Left renal pelvis (tissue), 4 donors: ENCODE data around the gene KRT77. TPM values are rescaled to one million over a fixed set of nuclear protein-coding genes. Genes with fewer than 3 reads are reported as not detected.

Source experiments
- DNase-seq, 4 donors: peaks; one replicate each; pipeline ENCODE4 v3.0.0-alpha.2; 2013; ENCODE audit warnings: low read depth in 4 of 4, low spot score in 3 of 4
- polyA plus RNA-seq, 4 donors: library from polyadenylated mRNA; unstranded; fragments of 120-200 nt; gene quantifications; one replicate each; pipeline ENCODE4 v1.2.1, GENCODE V29; 2013; ENCODE audit not compliant: insufficient read length in 4 of 4

KRT77 gene
- polyA plus RNA-seq, 4 donors, result not detected

DNA sequence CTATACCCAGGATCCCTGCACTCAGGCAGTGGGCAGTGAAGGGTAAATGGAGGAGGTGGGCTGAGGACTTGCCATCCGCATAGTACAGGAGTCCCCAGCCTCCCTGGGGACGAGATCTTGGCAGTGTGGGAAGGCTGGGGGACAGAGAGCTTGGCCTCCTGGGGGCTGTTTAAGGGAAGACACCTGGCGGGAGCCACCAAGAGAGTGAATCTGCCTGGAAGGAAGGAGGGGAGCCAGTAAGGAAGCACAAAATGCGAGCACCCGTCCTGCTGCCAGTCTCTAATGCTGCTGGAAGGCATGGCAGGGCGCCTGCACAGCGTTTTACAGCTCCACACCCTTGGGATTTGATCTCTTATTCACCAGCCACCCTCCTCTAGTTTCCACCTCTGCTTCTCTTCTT, 43.9 kb downstream of the KRT77 start:
- DNase-seq, result no peak

DNA sequence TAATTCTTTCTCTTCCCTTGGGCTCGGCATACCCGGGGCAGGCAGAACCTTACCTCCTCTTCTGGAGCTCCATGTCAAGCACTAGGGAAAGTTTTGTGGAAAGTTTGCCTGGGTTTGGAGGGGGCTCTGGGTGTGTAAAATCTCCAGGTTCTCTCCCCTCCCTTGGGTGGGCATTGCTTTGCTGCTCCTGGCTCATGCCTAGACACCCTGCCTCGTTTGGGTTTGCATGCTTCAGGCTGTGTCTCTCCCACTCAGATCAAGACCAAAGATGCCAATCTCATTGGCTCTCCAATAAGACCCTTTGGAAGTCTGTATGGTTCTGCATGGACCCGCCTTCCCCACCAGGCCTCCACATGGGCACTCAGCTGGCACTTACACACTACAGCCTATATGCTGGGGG, 45.1 kb downstream of the KRT77 start:
- DNase-seq, result no peak

DNA sequence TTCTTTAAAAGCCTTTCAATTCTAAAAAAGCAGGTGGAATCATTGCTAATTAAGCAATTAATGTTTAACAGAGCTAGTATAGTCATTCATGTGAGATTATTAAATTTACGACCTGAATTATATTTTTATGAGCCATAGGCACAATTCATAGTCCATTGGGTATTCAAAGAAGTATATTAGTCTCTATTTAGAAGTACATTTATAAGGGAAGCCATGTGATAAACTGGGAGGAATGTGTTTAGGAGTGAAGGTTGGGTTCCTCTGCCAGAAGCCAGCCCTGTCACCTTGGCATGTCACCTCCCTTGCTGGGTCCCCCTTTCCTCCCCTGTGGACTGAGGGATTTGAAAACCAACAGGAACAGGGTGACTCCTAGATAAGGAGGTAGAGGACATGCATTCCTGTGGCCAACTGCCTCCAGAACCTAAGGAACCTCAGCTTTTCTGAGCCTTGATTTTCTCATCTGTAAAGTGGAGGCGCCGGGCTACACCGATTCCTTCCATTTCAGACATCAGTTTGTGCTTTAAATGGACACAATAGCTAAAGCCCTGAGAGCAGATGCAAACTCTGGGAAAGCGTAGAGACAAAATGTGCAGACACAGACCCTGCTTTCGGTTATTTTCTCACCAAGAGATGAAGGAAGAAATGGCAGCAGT, 45.9 kb downstream of the KRT77 start:
- no peak for DNase-seq

GRCh38 chr12:52656616-52657015, 46.7 kb downstream of the KRT77 start:
- DNase-seq, result no peak

DNA sequence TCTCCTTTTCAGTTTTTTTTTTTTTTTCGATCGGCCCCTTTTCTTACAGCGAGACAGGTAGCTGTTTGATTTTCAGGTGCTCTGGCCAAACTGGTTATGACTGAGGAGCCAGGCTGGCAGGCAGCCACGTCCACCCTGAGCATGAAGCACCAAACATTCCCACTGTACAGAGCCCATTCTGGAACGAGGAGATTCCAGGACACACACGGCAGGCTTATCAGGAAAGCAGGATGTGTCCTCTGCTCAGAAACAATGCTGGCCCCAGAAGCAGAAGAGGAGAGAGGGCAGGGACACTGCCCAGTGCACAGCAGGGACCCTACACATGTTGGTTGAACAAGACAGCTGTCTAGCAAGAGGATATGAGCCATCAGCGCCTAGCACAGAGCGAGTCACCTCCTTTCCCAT, 47.6 kb downstream of the KRT77 start:
- DNase-seq, result no peak

- DNase-seq, result no peak
These were observed 48.1 kb downstream of the KRT77 start for GRCh38 chr12:52655251-52655650.

GRCh38 chr12:52651726-52652261, 51.5 kb downstream of the KRT77 start, which contains the start of gene KRT2:
KRT2 (minus strand) TSS chr12:52652211; CDS start chr12:52652142, 69 bp downstream.
- DNase-seq, result no peak

- peak in 3 of 4 donors; percentile 8 to 22 (median 15) for DNase-seq
These were observed 52.7 kb downstream of the KRT77 start for GRCh38 chr12:52650520-52651081.

DNA sequence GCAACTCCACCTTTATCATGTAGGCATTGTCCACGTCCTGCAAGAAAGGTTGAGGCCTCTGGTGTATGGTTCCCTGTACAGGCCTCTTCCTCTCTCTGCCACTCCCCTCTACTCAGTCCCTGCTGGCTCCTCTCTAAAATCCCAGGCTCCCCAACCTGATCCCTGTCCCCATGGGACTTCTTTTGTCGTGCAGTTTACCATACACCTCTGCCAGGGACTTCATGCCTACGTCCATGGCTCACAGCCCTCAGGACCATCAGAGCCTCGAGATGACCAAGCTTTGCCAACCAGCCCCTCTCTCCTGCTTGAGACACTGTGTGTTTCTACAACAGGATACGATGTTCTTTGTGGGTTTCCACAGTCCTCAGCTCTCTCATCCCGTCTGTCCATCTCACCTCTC, 54.3 kb downstream of the KRT77 start:
- DNase-seq, result no peak

GRCh38 chr12:52648012-52648550, 55.2 kb downstream of the KRT77 start:
- no peak for DNase-seq

DNA sequence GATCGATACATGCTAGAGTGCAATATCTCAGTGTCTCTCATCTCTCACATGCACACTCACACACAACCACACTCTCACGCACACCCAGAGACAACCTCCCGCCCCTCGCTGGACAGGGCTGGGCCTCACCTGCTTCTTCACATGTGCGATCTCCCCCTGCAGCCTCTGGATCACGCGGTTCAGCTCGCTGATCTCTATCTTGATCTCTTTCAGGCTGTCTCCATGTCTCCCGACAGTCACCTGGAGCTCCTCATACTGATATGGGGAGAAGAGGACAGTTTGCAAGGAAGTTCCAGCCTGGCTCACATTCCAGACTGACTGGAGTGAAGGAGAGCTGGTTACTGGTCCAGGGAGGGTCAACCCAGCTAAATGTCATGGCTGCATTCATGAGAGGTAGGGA, 55.7 kb downstream of the KRT77 start:
- no peak for DNase-seq

DNA sequence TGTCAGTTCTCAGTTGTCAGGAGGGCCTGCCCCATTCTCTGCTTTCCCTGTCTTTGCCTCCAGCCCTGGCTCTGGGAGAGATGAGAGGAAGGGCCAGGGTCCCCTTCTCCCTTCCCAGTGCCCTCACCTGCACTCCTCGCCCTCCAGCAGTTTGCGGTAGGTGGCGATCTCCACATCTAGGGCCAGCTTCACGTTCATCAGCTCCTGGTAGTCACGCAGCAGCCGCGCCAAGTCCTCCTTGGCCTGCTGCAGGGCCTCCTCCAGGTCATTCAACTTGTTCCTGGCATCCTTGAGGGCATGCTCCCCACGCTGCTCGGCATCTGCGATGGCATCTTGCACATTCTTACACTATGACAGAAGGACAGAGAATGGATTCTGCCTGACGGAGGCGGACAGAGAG, 56.7 kb downstream of the KRT77 start:
- no peak for DNase-seq

GRCh38 chr12:52645982-52646381, 57.3 kb downstream of the KRT77 start:
- no peak for DNase-seq

DNA sequence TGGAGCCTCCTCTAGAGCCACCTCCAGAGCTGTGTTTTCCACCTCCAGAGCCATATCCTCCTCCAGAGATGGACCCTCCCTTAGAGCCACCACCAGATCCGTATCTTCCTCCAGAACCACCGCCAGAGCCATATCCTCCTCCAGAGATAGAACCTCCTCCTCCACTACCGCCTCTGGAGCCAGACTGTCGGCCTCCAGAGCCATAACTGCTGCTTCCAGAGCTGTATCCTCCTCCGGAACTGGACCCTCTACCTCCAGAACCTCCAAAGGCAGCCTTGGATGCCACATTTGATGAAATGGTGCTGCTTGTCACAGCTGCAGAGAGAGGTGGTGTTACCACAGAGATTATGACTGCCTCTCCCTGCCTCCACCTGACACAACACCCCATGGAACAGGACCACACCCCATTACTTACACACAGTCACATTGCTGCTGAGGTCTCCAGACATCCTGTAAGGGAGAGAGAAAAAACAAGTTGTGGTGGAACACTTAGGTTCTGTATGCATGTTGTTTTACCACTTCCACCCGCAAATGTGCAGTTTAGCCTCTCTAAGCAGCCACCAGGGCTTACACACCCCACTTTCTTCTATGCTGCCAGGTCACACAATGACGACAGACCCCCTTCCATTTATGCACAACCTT, 58.1 kb downstream of the KRT77 start:
- DNase-seq, result no peak

DNA sequence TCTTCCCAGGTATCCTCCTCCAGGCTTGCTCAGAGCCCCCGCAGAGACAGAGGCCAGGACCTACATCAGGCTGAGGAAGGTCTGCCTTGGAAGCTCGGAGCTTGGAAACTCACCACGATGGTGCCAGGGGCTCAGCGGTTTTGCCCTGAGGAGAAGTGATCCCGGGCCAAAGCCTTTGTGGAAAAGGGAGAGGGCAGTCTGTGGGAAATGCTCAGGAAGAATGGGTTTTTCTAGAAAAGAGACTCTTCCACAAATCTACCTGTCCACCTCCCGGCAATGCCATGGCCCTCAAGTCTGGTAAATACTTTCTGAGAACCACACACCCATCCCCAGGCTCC, 59.3 kb downstream of the KRT77 start:
- DNase-seq, result no peak

GRCh38 chr12:52643233-52644077, 59.9 kb downstream of the KRT77 start:
- DNase-seq, result no peak

DNA sequence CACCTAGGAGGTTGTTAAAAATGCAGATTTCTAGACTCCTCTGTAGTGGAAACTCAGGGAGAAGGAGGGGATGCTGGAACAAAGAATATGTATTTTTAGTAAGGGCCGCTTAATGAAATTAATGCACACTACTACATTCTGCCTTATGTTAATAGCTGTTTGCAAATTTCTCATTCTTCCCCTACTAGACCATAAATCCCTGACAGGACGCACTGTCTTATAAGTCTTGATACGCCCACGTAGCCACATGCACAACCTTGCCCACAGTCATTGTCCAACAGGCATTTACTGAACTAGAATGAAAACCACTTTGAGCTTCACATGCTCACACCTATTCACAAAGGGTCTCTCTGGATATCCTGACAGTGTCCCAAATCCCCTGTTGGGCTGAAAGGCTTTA, 61.9 kb downstream of the KRT77 start:
- DNase-seq, result no peak
